NB4 (cell line): ENCODE measurements around the gene ACSL6.

Source experiments
- POLR2A ChIP-seq: IDR thresholded peaks from 2 replicates; pipeline ENCODE4 v1.6.1; 2011; ENCODE audit warnings: mild to moderate bottlenecking; ENCODE audit not compliant: insufficient read length; ENCODE audit errors: extremely low read depth
- TF ChIP-seq, protein P1 (sequence below): IDR thresholded peaks from one replicate; pipeline ENCODE4 v1.5.1; 2012; ENCODE audit warnings: low read depth, low read length

DNA sequence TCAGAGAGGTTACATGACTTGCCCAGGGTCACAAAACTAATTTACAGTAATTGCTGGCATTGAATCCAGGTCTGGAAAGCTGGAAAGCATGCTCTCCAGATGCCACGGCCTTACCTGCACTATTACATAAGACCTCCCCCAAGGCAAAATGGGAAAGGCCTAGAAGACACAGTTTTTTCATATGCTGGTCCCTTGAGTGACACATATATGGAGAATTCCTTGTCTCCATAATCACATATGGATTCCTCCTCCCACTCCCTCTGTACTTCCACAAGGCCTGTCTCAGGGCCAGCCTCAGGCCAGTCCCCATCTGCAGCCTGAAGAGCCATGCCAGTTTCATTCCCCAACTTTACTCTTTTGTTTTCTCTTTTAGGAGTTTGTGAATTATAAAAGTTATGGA is 37.4 kb downstream of the ACSL6 start:
- TF ChIP-seq, protein P1, sequence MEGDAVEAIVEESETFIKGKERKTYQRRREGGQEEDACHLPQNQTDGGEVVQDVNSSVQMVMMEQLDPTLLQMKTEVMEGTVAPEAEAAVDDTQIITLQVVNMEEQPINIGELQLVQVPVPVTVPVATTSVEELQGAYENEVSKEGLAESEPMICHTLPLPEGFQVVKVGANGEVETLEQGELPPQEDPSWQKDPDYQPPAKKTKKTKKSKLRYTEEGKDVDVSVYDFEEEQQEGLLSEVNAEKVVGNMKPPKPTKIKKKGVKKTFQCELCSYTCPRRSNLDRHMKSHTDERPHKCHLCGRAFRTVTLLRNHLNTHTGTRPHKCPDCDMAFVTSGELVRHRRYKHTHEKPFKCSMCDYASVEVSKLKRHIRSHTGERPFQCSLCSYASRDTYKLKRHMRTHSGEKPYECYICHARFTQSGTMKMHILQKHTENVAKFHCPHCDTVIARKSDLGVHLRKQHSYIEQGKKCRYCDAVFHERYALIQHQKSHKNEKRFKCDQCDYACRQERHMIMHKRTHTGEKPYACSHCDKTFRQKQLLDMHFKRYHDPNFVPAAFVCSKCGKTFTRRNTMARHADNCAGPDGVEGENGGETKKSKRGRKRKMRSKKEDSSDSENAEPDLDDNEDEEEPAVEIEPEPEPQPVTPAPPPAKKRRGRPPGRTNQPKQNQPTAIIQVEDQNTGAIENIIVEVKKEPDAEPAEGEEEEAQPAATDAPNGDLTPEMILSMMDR = no peak
- no peak for TF ChIP-seq POLR2A
